H1 (cell line): ENCODE measurements around the gene NEGR1. TPM values are rescaled to one million over a fixed set of nuclear protein-coding genes. Genes with fewer than 3 reads are reported as not detected.

ENCODE experiments used
- CHD7 ChIP-seq: fragments of 300-600 bp; sonication (generic); IDR thresholded peaks from 2 replicates; pipeline ENCODE4 v1.7.1; 2012; ENCODE audit warnings: low read length, moderate library complexity, mild to moderate bottlenecking, inconsistent platforms; ENCODE audit not compliant: insufficient replicate concordance
- EP300 ChIP-seq, 2 experiments: IDR thresholded peaks; 1 replicate in 1 of 2; 2 replicates in 1 of 2; pipeline ENCODE4 v1.6.1; 2011 to 2012; ENCODE audit warnings: low read depth in 2 of 2, low read length in 2 of 2, mild to moderate bottlenecking in 2 of 2, borderline replicate concordance in 1 of 2, inconsistent platforms in 1 of 2, moderate library complexity in 1 of 2
- HDAC2 ChIP-seq, 2 experiments: fragments of 300-600 bp in 1 of 2; sonication (generic) in 1 of 2; IDR thresholded peaks; 2 replicates each; pipeline ENCODE4 v1.6.1; 2011 to 2012; ENCODE audit warnings: low read depth in 2 of 2, low read length in 2 of 2, mild to moderate bottlenecking in 2 of 2, moderate library complexity in 2 of 2, borderline replicate concordance in 1 of 2, inconsistent platforms in 1 of 2
- RBBP5 ChIP-seq: IDR thresholded peaks from 2 replicates; pipeline ENCODE4 v1.7.1; 2012; ENCODE audit warnings: low read depth, mild to moderate bottlenecking, inconsistent platforms, low read length, moderate library complexity, borderline replicate concordance
- polyA plus RNA-seq, 7 experiments: library from polyadenylated mRNA; depleted of rRNA in 3 of 7; stranded (reverse) in 5 of 7; unstranded in 2 of 7; fragments of >200 nt in 5 of 7; fragments of 200-250 nt in 2 of 7; gene quantifications; 1 replicate in 5 of 7; 2 replicates in 1 of 7; 4 replicates in 1 of 7; pipeline versions ENCODE4 v1.2.1 to v1.2.3, GENCODE V29; 2011 to 2013; ENCODE audit warnings: missing spikeins in 2 of 7, mixed read lengths in 2 of 7
- total RNA-seq: library from RNA; stranded (reverse); fragmentation: NEBNext Ultra II Directional; extraction: Animal tissue kit (Norgen Biotek cat#: 25700); gene quantifications from 2 replicates; pipeline ENCODE4 v1.2.1, GENCODE V29; 2021

NEGR1 gene
- total and polyA plus RNA-seq, 2 of the 8 experiments (the other 6 are each of a cell fraction or from before 2014, with no cell fraction given), result 0.71 to 1.3 TPM

- TF ChIP-seq CHD7 (peak; percentile 91), RBBP5 (no peak), EP300 (IDR thresholded peaks at IDR 0.05; ENCODE audit: borderline replicate concordance in 1 of 2, low read depth in 2 of 2, low read length in 2 of 2) (peak in 1 of 2 experiments; percentile 58; a peak in 1 of 3 replicates), HDAC2 (IDR thresholded peaks at IDR 0.05; ENCODE audit: borderline replicate concordance in 1 of 2, low read depth in 2 of 2, low read length in 2 of 2) (peak in 1 of 2 experiments; percentile 96; a peak in 2 of 4 replicates)
Measured at GRCh38 chr1:71462247-71462646, 820.1 kb downstream of the NEGR1 start (continued).
